Activated naive CD4-positive, alpha-beta T cell treated with anti-CD3 and anti-CD28 coated beads, Interleukin-2, amount 50 U/mL, for 72 hours (primary cell): ENCODE data around the gene GRIN3B. TPM values are rescaled to one million over a fixed set of nuclear protein-coding genes. Genes with fewer than 3 reads are reported as not detected.

Experiments used
- ATAC-seq, 2 donors: fragments of 150-1000 bp; cut with Tn5 transposase; 2 replicates each; pipeline ENCODE4 v1.10.0; 2021; ENCODE audit warnings: mild to moderate bottlenecking in 2 of 2, moderate library complexity in 2 of 2
- DNase-seq, 2 donors: peaks; one replicate each; pipeline ENCODE4 v3.0.0; 2021 to 2022; ENCODE audit warnings: low spot score in 2 of 2
- H3K27ac Mint-ChIP-seq, 2 donors: one replicate each; pipeline ENCODE4 v1.8.0; 2022; ENCODE audit warnings: mild to moderate bottlenecking in 2 of 2, mixed read lengths in 2 of 2
- H3K36me3 Mint-ChIP-seq, 2 donors: one replicate each; pipeline ENCODE4 v1.8.0; 2022; ENCODE audit warnings: mixed read lengths in 2 of 2
- H3K9me3 Mint-ChIP-seq, 2 donors: one replicate each; pipeline ENCODE4 v1.8.0; 2022; ENCODE audit warnings: mixed read lengths in 2 of 2
- total RNA-seq, 2 donors: library from RNA; stranded (reverse); gene quantifications; one replicate each; pipeline ENCODE4 v1.2.3, GENCODE V29; 2022

GRIN3B gene
- total RNA-seq, 2 donors from 2014 or later: 0.07 to 0.19 TPM

DNA sequence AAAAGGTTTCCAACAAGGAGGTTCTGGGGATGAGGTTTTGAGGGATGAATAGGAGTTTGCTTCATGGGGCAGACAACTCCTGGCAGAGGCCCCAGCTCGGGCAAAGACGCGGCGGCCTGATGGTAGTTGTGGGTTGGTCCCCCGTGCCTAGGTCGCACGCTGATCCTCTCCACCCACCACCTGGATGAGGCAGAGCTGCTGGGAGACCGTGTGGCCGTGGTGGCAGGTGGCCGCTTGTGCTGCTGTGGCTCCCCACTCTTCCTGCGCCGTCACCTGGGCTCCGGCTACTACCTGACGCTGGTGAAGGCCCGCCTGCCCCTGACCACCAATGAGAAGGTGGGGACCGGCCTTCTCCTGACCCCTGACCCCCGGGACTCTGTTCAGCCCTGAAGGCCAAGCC is 51.6 kb downstream of the GRIN3B start:
- DNase-seq (no peak), ATAC-seq (no peak)
- peak overlapping the region in 1 of 2 donors; percentile 57 for H3K27ac Mint-ChIP-seq
- peaks cover 0 to 3% of the 10 kb centered on the region in 2 donors for H3K9me3 Mint-ChIP-seq
- peaks cover 5 to 9% of the 10 kb centered on the region in 2 donors for H3K36me3 Mint-ChIP-seq

DNA sequence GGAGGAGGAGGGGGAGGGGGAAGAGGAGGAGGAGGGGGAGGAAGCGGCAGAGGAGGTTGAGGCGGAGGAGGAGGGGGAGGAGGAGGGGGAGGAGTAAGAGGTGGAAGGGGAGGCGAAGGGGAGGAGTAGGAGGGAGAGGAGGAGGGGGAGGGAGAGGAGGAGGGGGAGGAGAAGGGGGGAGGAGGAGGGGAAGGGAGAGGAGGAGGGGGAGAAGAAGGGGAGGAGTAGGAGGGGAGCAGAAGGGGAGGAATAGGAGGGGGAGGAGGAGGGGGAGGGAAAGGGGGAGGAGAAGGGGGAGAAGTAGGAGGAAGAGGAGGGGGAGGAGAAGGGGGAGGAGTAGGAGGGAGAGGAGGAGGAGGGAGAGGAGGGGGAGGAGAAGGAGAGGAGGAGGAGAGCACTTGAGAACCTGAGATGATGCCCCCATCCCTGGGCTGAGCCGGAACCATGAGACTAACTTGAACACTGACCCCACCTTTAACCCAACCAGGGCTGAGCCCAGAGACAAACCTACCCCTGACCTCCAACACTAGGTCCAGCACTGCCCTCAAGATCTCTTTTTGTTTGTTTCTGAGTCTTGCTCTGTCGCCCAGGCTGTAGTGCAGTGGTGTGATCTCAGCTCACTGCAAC is 52.2 kb downstream of the GRIN3B start:
- no peak for ATAC-seq
- peak overlapping the region in 1 of 2 donors; percentile 71 for H3K27ac Mint-ChIP-seq

GRCh38 chr19:1053176-1054101 is 53.2 kb downstream of the GRIN3B start:
- H3K27ac Mint-ChIP-seq: peak overlapping the region in 1 of 2 donors; percentile 71
- H3K9me3 Mint-ChIP-seq: peaks cover 0 to 7% of the 10 kb centered on the region in 2 donors

More for the DNA sequence above, 52.2 kb downstream of the GRIN3B start:
- Mint-ChIP-seq H3K36me3 (peaks cover 9 to 15% of the 10 kb centered on the region in 2 donors), H3K9me3 (peaks cover 0 to 6% of the 10 kb centered on the region in 2 donors)
- DNase-seq: no peak

DNA sequence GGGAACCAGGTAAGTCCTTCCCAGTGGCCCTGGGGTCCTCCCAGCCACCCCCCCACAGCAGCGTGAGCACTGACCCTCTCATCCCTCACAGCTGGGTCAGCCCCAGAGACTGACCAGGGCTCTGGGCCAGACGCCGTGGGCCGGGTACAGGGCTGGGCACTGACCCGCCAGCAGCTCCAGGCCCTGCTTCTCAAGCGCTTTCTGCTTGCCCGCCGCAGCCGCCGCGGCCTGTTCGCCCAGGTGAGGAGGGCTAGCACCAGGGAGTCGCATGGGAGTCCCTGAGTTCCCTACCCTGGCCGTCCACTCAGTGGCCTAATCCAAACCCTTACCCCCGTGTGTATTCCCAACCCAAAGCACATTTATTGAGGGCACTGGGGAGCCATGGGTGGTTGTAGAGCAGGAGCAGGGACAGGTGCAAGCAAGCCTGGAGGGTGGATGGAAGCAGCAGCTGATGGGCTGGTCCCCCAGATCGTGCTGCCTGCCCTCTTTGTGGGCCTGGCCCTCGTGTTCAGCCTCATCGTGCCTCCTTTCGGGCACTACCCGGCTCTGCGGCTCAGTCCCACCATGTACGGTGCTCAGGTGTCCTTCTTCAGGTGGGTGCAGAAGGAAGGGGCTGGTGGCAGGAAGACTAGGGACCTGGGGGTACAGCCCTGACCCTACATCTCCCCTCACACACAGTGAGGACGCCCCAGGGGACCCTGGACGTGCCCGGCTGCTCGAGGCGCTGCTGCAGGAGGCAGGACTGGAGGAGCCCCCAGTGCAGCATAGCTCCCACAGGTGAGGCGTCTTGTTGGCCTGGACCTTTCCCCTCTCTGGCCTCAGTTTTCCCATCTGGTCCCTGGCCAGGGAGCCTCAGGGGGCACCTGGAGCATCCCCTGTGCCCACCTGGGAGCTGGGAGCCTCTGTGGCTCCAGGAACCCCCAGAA is 54.1 kb downstream of the GRIN3B start:
- DNase-seq (no peak), ATAC-seq (no peak)
- Mint-ChIP-seq H3K36me3 (peaks cover 16 to 26% of the 10 kb centered on the region in 2 donors), H3K9me3 (peaks cover 0 to 7% of the 10 kb centered on the region in 2 donors), H3K27ac (no peak overlapping the region)

More at GRCh38 chr19:1053176-1054101, 53.2 kb downstream of the GRIN3B start:
- ATAC-seq (no peak), DNase-seq (no peak)
- peaks cover 16 to 25% of the 10 kb centered on the region in 2 donors for H3K36me3 Mint-ChIP-seq

DNA sequence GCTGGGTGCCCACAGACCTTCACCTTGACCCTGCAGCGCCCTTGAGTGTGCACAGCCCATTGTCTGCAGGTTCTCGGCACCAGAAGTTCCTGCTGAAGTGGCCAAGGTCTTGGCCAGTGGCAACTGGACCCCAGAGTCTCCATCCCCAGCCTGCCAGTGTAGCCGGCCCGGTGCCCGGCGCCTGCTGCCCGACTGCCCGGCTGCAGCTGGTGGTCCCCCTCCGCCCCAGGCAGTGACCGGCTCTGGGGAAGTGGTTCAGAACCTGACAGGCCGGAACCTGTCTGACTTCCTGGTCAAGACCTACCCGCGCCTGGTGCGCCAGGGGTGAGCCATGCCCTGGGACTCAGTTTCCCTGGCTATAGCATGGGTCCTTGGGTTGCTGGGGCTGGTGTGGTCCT is 54.8 kb downstream of the GRIN3B start:
- no peak overlapping the region for H3K27ac Mint-ChIP-seq
- peaks cover 0 to 7% of the 10 kb centered on the region in 2 donors for H3K9me3 Mint-ChIP-seq
- no peak for DNase-seq
- H3K36me3 Mint-ChIP-seq: peaks cover 16 to 26% of the 10 kb centered on the region in 2 donors
- ATAC-seq: no peak

- no peak for DNase-seq
- no peak overlapping the region for H3K27ac Mint-ChIP-seq
- H3K36me3 Mint-ChIP-seq: peaks cover 16 to 26% of the 10 kb centered on the region in 2 donors
- peaks cover 0 to 7% of the 10 kb centered on the region in 2 donors for H3K9me3 Mint-ChIP-seq
- no peak for ATAC-seq
These were observed 55.8 kb downstream of the GRIN3B start for GRCh38 chr19:1055886-1056620.

DNA sequence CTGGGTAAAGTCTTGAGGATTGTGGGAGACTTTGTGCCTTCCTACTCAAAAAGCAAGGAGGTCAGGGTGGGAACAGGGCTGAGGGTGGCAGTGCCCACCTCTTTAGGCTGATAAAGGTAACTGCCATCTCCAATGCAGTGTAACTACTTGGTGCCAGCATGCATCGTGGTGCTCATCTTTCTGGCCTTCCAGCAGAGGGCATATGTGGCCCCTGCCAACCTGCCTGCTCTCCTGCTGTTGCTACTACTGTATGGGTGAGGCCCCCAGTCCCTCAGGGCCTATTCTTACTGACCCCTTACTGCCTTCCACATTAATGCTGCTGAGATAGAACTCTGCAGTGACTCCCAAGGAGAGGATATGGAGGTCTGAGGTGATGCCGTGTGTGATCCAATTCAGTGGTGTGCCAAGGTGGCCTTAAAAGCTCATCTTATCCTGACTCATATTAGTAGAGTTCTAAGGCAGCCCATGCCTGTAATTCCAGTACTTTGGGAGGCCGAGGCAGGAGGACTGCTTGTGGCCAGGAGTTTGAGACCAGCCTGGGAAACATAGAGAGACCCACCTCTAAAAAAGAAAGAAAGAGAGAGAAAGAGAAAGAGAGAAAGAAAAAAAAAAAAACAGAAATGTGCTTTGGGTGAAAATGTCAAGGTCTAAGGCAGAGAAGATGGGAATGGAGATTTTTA is 57.1 kb downstream of the GRIN3B start:
- Mint-ChIP-seq H3K36me3 (peaks cover 16 to 26% of the 10 kb centered on the region in 2 donors), H3K9me3 (peaks cover 0 to 7% of the 10 kb centered on the region in 2 donors), H3K27ac (peak overlapping the region; percentile 11 to 70)
- DNase-seq (no peak), ATAC-seq (peak; percentile 46 to 63)

- Mint-ChIP-seq H3K27ac (no peak overlapping the region), H3K36me3 (peaks cover 16 to 26% of the 10 kb centered on the region in 2 donors), H3K9me3 (peaks cover 0 to 7% of the 10 kb centered on the region in 2 donors)
- DNase-seq (no peak), ATAC-seq (no peak)
These were observed 57.9 kb downstream of the GRIN3B start for GRCh38 chr19:1058112-1058511.

Other genes with a start within 250 kb of the GRIN3B start
- under 1 TPM in 1 of 2 donors, not detected in 1; 0.50 TPM for gene MISP, start 249.3 kb upstream of the GRIN3B start, total RNA-seq
- gene PTBP1, start 203.0 kb upstream of the GRIN3B start, total RNA-seq: 100 to 1,000 TPM; 485 to 591 TPM
- gene PLPPR3, start 178.5 kb upstream of the GRIN3B start, total RNA-seq: not detected
- not detected for gene AZU1, start 172.6 kb upstream of the GRIN3B start, total RNA-seq
- gene PRTN3, start 159.4 kb upstream of the GRIN3B start, total RNA-seq: not detected
- gene ELANE, start 148.1 kb upstream of the GRIN3B start, total RNA-seq: not detected
- 1 to 10 TPM in 1 of 2 donors, not detected in 1; 4.9 TPM for gene CFD, start 140.8 kb upstream of the GRIN3B start, total RNA-seq
- gene MED16, start 107.2 kb upstream of the GRIN3B start, total RNA-seq: 10 to 100 TPM; 42.0 to 61.8 TPM
- gene RNU6-9, start 106.9 kb upstream of the GRIN3B start, total RNA-seq: not detected
- gene R3HDM4, start 87.2 kb upstream of the GRIN3B start, total RNA-seq: 100 to 1,000 TPM in 1 of 2 donors, 10 to 100 TPM in 1; 98.3 to 102 TPM
- gene KISS1R, start 83.1 kb upstream of the GRIN3B start, total RNA-seq: 10 to 100 TPM; 10.9 to 32.4 TPM
- gene ARID3A, start 74.4 kb upstream of the GRIN3B start, total RNA-seq: 10 to 100 TPM; 22.4 to 35.7 TPM
- gene WDR18, start 16.1 kb upstream of the GRIN3B start, total RNA-seq: 10 to 100 TPM; 55.5 to 83.8 TPM
- gene TMEM259, start 20.7 kb downstream of the GRIN3B start, total RNA-seq: 100 to 1,000 TPM; 104 to 156 TPM
- gene RNU6-2, start 21.1 kb downstream of the GRIN3B start, total RNA-seq: not detected
- 100 to 1,000 TPM; 187 to 254 TPM for gene CNN2, start 26.2 kb downstream of the GRIN3B start, total RNA-seq
- gene ABCA7, start 39.7 kb downstream of the GRIN3B start, total RNA-seq: 100 to 1,000 TPM in 1 of 2 donors, 10 to 100 TPM in 1; 17.8 to 105 TPM
- 100 to 1,000 TPM; 171 to 174 TPM for gene ARHGAP45, start 66.7 kb downstream of the GRIN3B start, total RNA-seq
- gene POLR2E, start 95.0 kb downstream of the GRIN3B start, total RNA-seq: 100 to 1,000 TPM; 248 to 259 TPM
- gene GPX4, start 103.6 kb downstream of the GRIN3B start, total RNA-seq: 100 to 1,000 TPM; 154 to 316 TPM
- gene SBNO2, start 173.8 kb downstream of the GRIN3B start, total RNA-seq: 100 to 1,000 TPM; 113 to 144 TPM
- gene STK11, start 205.4 kb downstream of the GRIN3B start, total RNA-seq: 10 to 100 TPM; 73.1 to 86.4 TPM
- 1 to 10 TPM; 1.0 to 1.6 TPM for gene CBARP, start 237.6 kb downstream of the GRIN3B start, total RNA-seq
- gene ATP5F1D, start 241.3 kb downstream of the GRIN3B start, total RNA-seq: 100 to 1,000 TPM; 114 to 201 TPM
- gene MIDN, start 248.2 kb downstream of the GRIN3B start, total RNA-seq: 100 to 1,000 TPM in 1 of 2 donors, 10 to 100 TPM in 1; 52.9 to 113 TPM